Activated naive CD4-positive, alpha-beta T cell treated with anti-CD3 and anti-CD28 coated beads, Interleukin-2, amount 50 U/mL, for 16 hours (primary cell): ENCODE measurements around the gene PPP6C.
"Not testable (repeated sequence)": the region's sequence is repeated elsewhere in the genome, so short reads cannot be mapped to it uniquely, and the experiment has no call there.

ENCODE experiments used
- DNase-seq: peaks from one replicate; pipeline ENCODE4 v3.0.0-alpha.2; 2020

Gene PPP6C

DNA sequence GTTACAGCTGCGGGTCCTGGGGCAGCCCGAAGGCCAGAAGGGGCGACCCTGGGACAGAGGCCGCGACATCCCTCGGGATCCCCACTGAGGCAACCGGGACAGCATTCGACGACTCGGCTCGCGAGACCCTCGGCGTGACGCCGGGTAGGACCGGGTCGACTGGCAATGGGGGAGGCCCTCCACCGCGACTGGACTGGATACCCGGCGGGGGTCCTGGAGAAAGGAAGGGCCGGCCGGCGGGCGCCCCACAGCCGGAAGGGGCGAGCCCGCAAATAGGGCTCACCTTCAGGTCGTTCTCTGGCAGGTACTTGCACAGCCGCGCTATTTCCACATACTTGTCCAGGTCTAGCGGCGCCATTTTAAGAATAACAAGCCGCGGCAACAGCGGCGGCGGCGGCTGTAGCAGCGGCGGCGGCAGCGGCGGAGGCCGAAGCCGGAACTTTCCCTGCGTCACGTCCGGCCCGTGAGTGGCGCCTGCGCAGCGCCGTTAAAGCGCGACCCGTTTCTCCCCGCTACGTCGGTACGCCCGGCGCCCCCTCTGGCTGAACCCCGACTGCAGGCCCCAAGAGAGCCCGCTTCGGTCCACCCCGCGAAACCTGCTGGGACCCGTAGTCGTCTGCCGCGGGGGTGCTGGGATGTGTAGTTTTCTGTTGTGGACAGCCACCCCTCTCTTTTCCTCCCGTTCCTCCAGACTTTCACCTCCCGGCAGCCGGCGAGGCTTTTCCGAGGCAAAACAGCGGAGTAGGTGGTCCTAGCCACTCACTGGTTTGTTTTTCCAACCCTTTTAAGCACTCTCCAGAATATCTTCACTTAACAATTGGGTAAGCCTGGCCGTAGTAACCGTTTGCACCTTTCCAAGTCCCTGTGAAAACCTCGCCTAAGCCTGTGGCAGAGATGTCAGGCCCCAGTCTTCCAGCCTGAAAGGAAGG is at the start of gene PPP6C:
Gene PPP6C, minus strand, starts transcription at position 443 of the 929 bp plus-strand sequence. Its CDS starts 85 bp downstream, at position 358.
- DNase-seq, result peak; percentile 99

DNA sequence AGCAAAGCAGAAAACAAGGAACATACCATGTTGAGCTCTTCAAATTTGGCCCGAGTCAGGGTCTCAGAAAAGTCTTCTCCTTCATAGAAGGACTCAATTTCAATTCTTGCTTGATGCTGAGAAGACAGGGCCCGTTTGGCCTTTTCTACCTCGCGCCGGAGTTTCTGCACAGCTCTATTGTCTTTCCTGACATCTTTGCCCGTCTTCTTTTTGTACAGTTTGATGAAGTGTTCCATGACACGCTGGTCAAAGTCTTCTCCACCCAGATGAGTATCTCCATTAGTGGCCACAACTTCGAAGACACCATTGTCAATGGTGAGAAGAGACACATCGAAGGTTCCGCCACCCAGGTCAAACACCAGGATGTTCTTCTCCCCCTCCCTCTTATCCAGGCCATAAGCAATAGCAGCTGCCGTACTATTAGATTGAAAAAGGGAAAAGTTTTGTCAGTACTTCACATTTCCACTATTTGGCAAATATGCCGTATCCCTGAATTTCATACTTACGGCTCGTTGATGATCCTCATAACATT is 49.4 kb upstream of the PPP6C start:
- no peak for DNase-seq

DNA sequence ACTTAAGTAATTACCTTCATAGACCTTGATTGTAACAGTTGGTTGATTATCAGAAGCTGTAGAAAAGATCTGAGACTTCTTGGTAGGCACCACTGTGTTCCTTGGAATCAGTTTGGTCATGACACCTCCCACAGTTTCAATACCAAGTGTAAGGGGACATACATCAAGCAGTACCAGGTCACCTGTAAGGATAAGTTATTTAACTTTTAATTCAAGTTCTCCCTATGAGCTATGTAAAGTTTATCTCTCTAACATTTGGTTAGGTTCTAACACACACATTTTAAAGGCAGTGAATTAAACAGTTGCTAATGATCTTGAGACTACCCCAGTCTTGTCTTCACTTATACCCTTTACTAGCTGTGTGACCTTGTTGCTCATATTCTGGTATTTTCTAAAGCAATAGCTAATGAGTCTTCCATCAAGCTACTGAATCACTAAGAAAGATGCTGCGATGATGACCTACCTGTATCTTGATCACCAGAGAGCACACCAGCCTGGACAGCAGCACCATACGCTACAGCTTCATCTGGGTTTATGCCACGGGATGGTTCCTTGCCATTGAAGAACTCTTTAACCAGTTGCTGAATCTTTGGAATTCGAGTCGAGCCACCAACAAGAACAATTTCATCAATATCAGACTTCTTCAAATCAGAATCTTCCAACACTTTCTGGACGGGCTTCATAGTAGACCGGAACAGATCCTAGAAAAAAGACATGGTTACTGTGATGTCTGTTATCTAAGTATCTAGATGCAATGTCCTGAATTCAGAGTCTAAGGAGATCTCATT is 48.7 kb upstream of the PPP6C start:
- DNase-seq, result no peak

DNA sequence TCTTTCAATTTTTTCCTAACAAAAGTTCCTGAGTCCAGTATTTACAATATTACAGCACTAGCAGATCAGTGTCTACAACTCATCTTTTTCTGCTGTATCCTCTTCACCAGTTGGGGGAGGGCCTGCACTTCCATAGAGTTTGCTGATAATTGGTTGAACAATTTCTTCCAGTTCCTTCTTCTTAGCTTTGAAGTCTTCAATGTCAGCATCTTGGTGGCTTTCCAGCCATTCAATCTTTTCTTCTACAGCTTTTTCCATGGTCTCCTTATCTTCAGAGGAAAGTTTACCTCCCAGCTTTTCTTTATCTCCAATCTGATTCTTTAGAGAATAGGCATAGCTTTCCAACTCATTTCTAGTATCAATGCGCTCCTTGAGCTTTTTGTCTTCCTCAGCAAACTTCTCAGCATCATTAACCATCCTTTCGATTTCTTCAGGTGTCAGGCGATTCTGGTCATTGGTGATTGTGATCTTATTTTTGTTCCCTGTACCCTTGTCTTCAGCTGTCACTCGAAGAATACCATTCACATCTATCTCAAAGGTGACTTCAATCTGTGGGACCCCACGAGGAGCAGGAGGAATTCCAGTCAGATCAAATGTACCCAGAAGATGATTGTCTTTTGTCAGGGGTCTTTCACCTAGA is 47.0 kb upstream of the PPP6C start:
- DNase-seq, result not testable (repeated sequence)

DNA sequence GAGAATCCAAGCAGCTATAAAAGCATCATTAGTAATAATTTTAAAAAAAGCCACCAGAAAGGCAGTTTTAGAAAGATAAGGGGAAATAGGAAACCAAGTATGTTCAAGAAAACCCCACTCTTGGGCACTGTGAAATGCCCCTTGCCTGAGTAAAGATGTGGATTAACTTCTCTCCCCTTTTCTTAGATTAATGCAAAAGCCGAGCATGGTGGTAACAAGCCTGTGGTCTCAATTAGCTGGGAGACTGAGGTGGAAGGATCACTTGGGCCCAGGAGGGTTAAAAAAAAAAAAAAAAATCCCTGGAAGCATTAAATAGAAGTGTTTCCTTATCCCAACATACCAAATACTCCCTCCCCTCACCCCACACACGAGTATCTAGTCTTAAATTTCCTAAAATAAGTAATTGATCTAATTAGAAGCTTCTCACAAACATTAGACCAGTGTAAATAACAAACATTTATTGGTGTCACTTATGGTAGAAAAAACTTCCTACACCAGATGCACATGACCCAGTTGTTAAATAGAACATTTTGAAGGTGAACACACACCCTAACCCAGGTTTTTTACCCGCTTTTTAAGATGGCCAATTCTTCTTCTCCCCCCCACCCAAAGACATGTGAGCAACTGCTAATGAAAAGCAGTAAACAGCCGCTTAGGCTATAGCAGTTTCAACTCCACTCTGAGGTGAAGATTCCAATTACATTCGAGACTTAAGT is 46.4 kb upstream of the PPP6C start:
- no peak for DNase-seq

DNA sequence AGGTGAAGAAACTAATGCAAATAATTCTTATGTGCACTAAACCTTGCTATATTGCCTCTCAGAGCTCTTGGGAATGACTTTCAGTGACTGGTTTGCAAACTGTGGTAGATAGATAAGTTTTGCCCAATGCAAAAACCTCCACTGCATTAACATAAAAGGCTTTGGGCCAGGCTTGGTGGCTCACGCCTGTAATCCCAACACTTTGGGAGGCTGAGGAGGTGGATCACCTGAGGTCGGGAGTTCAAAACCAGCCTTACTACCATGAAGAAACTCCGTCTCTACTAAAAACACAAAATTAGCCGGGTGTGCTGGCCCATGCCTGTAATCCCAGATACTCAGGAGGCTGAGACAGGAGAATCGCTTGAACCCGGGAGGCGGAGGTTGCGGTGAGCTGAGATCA is 44.5 kb upstream of the PPP6C start:
- not testable (repeated sequence) for DNase-seq

DNA sequence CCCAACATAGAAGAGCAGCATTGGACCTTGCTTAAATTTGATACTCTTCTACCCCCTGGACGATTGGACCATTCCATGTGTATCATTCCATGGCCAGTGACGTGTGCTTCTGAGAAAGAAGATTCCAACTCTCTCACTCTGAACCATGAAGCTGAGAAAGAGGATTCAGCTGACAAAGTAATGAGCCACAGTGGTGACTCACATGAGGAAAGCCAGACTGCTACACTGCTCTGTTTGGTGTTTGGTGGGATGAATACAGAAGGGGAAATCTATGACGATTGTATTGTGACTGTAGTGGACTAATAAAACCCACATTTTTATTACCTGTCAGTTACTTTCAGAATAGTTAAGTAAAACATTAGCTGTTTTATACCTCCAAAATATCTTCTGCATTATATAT is 44.1 kb upstream of the PPP6C start:
- no peak for DNase-seq

DNA sequence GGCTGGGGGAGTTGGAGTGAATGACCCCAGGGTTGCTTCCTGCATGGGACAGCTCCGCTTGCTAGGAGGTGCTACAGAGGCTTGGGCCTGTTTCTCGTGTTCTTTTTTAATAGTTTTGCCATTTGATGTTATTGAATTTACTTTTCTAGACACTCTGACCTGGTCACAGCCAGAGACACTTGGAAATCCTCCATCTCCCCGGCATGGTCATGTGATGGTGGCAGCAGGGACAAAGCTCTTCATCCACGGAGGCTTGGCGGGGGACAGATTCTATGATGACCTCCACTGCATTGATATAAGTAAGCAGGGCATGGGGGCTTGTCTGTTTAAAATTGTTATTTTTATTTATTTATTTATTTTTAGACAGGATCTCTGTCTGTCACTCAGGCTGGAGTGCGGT is 38.2 kb upstream of the PPP6C start:
- DNase-seq, result no peak

DNA sequence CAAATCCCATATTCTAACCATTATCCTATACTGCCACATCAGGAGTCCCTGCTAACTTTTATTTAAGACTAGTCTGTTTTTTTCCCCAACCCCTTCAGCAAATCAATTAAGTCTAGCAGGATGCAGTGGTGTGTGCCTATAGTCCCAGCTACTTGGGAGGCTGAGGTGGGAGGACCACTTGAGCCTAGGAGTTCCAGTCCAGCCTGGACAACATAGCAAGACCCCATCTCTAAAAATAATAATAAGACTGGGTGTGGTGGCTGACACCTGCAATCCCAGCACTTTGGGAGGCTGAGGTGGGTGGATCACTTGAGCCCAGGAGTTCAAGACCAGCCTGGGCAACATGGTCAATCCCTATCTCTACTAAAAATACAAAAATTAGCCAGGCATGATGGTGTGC is 35.3 kb upstream of the PPP6C start:
- not testable (repeated sequence) for DNase-seq

DNA sequence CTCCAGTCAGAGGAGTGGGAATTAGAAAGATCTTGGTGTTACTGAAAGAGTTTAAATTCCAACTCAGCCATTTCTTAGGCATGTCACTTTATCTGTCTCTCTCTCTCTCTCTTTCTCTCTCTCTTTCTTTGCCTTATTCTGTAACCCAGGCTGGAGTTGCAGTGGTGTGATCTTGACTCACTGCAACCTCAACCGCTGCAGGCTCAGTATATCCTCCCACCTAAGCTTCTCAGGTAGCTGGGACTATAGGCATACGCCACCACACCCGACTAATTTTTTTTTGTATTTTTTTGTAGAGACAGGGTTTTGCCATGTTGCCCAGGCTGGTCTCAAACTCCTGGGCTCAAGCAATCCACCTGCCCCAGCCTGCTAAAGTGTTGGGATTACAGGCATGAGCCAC is 29.0 kb upstream of the PPP6C start:
- no peak for DNase-seq

DNA sequence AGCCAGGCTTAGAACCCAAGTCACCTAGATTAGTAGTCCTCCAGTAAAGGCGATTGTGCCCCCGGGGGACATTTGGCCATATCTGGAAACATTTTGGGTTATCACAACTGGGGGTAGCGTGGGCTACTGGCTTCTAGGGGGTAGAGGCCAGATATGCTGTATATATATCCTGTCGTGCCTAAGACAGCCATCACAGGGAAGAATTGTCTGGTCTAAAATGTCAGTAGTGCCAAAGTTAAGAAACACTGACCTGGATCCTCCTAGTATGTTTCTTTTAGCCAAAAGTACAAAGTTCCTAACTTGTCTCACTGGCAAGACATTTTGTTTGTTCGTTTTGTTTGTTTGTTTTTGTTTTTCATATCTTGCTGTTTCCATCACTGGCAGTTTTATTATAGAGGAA is 24.6 kb upstream of the PPP6C start:
- DNase-seq, result no peak

DNA sequence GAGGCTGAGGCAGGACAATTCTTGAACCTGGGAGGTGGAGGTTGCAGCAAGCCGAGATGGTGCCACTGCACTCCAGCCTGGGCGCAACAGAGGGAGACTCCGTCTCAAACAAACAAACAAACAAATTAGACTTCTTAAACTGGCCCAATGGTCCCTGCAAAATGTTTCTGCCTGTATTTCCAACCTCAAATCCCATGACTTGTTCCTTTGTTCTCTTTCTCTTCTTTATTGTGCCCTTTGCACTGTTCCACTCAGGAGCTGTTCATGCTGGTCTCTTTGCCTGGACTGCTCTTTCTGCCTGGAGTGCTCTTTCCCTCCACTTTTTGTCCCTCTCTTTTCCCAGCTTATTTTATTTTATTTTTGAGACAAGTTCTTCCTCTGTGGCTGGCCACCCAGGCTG is 14.9 kb upstream of the PPP6C start:
- no peak for DNase-seq

DNA sequence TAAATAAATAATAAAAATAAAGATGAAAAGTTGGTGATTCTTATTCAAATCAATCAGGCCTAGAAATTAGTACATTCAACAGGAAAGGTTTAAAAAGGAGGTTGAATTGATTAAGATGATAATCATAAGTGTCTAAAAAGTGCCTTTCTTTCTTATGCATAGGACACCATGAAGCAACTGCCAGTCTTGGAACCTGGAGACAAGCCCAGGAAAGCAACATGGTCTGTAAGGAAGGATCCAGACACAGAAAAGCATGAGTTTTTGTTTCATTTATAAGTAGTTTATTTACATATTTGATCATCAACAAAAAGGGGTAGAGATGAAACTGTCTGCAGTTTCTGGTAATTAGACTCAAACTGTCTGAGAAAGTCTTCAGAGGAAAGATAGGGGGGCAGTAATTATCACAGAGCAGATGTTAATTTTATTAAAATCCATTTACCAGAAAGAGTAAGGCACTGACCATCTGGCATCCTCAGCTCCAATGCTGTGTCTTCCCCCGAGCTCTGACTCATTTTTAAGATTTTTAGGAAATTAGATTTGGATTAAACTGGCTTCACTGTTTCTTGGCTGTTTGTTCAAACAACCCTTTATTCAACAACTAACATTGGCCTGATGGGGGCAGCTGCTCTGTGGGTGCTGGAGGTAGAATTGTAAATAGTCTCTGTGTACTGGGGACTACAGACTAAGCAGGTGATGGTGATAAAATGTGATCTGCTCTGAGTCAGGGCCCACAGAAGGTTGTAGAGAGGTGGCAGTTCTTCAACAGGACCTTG is 13.4 kb upstream of the PPP6C start:
- no peak for DNase-seq

DNA sequence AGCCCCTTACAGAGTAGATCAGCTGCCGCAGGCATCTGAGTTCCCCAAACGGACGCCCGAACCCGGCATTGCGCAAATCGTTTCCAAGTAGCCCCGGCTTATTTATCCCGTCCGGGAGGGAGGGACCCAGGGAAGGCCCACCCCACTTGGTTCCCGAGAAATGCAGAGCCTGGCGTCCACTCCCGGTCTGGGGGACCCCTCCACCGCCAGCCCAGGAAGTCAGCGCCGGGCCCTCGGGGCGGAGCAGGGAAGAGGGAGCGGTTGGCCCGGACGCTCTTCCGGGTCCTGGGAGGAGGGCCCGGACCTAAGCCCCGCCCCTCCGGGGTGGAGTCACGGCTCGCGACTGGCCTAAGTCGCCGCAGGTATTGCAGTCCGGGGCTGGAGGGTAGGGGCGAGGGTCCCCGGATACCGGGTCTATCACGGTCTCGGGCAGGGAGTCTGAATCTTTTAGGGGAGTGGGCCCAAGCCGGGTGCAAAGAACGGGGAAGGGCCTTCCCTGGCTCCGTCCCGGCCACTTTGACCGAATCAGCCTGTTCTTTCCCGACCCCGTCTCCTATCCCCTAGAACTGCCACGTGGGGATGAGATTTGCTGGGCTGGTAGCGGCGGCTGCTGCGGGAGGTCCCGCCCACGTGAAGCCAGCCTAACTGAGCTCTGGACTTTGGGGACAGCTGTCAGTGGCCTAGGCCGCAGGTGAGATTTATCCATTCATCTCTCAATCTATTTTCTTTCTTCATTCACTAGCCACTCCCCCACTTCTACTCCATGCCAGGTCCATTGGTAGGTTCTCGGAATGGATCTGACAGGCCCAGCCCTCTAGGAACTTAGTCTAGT is 10.8 kb upstream of the PPP6C start, which contains the start of gene RABEPK:
Gene RABEPK, plus strand, starts transcription at position 327 of the 832 bp plus-strand sequence. CDS start 2,472 bp downstream, outside the sequence.
- peak; percentile 90 for DNase-seq

DNA sequence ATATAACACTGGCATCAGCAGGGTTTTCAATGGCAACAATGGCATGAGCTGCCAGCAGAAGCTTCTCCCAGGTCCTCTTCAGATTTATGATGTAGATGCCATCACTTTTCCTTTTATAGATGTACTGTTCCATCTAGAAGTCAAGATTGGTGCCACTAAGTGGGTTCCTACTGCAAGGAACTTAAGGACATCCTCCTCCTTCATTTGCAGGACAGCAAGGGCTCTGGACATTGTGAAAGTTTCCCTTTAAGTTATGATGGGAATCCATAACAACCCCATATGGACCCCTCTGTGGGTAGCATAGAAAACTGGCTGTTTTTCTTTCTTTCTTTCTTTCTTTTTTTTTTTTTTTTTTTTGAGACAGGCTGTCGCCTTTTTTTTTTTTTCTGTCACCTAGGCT is 6.0 kb upstream of the PPP6C start:
- not testable (repeated sequence) for DNase-seq

DNA sequence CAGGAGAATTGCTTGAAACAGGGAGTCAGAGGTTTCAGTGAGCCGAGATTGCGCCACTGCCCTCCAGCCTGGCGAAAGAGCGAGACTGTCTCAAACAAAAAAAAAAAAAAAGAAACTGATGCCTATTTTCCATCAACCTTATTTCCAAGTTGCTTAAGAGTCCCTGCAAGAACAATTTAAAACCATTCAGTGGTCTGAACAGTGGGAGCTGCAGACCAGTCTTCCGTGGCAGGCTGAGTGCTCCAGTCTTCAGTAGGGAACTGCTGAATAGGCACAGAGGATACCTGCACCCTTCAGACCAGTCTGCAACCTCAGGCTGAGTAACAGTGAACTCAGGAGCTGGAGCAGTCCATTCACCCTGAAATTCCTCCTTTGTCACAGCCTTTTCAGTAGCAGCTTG is 4.9 kb upstream of the PPP6C start:
- DNase-seq, result not testable (repeated sequence)

DNA sequence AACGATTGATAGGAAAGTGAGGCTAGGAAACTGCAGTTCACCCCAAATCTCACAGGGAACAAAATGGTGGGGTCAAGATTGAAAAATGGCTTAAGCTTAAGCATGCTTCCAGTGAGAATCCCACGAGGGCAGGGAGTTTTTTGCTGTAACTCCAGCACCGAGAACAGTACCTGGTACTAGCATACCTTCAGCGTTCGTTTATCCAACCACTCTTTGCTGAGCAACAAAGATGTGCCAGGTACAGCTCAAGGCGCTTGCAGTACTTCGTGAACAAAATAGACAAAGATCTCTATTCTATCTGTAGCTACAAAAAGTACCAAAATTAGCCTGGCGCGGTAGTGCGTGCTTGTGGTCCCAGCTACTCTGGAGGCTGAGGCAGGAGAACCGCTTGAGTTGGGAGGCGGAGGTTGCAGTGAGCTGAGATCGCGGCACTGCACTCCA is 778 bp upstream of the PPP6C start:
- DNase-seq, result peak; percentile 27

DNA sequence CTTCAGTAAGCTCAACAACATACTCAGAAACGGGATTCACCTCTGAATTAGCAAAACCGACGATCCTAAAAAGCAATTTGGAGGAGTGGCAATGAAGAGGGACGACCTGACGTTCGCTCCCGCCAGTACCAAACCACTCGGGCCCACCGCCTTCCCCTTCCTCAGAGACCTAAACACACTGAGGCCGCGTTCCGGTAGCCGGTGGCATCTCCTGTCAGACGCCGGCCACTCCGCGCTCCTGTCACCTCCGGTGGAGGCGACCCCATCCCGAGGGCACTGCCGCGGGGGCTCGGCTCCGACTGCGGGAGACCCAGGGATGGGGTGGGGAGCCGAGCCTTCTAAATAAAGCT is 617 bp downstream of the PPP6C start:
- DNase-seq, result peak; percentile 34

DNA sequence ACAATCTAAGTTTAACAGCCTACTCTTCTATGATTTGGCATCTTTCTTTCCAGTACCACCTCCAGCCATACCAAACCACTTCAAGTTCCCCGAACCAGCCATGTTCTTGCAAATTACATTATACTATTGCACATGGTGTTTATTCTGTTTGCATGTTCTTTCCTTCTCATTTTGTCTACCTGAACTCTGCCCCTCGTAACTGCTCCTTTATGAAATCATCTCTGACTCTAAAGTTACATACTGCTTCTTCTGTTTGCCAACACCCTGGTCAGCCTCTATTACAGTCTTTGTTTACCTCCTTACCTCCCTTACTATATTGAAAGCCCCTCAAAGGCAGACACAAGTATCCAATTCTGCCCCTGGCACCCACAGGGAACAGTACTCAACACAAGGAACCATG is 6.0 kb downstream of the PPP6C start:
- no peak for DNase-seq

DNA sequence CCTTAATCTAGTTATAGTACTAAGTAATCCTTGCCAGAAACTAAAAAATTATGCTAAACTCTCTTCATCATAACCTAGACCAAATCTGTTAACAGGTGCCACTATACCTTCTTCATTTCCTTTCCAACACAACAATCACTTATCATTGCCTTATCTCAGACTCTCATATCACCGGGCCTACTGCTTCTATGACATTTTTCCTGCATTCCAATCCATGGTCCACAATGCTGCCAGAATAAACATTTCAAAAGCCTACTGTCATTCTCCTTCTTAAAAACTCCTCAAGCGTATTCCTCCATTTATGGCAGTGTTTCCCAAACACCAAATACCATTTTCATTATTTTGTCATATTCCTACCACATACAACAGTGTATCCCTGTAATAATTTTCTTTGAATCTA is 6.5 kb downstream of the PPP6C start:
- DNase-seq, result no peak

DNA sequence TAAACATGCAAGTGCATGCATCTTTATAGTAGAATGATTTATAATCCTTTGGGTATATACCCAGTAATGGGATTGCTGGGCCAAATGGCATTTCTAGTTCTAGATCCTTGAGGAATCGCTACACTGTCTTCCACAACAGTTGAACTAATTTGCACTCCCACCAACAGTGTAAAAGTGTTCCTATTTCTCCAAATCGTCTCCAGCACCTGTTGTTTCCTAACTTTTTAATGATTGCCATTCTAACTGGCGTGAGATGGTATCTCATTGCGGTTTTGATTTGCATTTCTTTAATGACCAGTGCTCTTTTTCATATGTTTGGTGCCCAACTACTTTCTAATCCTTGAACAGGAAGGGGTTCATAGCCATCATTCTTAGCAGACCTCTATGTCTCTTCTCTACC is 7.8 kb downstream of the PPP6C start:
- not testable (repeated sequence) for DNase-seq
